K562 (cell line): ENCODE results near the gene ZNF816. TPM values are rescaled to one million over a fixed set of nuclear protein-coding genes. Genes with fewer than 3 reads are reported as not detected.
A peak's percentile ranks its signal among the peaks of the same experiment; 100 is the strongest.

Source experiments
- ELF1 ChIP-seq: fragments of 200-800 bp; sonication (Bioruptor generic); IDR thresholded peaks from 2 replicates; pipeline ENCODE4 v1.6.1; 2016; ENCODE audit warnings: missing genetic modification characterization, missing compliant biosample characterization
- ZNF407 ChIP-seq: fragments of 450-650 bp; IDR thresholded peaks from 2 replicates; pipeline ENCODE4 v1.6.1; 2016; ENCODE audit warnings: low read depth
- polyA plus RNA-seq, 8 experiments: library from polyadenylated mRNA; depleted of rRNA in 4 of 8; stranded (reverse) in 5 of 8; unstranded in 3 of 8; fragments of >200 nt; fragmentation: Nextera tagmentation in 2 of 8; fragmentation: Illumina TruSeq in 1 of 8; extraction: Ambion mirVana in 2 of 8; extraction: Trizol in 1 of 8; gene quantifications; 2 replicates each; pipeline versions ENCODE4 v1.2.1 to v1.2.3, GENCODE V29; 2011 to 2014; ENCODE audit warnings: inconsistent platforms in 1 of 8, missing spikeins in 1 of 8
- total RNA-seq, 7 experiments: library from RNA; depleted of rRNA in 6 of 7; stranded (reverse); fragments of >200 nt in 6 of 7; fragmentation: Illumina TruSeq in 2 of 7; extraction: Trizol in 2 of 7; gene quantifications; 2 replicates each; pipeline versions ENCODE4 v1.2.1 to v1.2.3, GENCODE V29; 2011 to 2021; ENCODE audit warnings: low replicate concordance in 1 of 7

Gene ZNF816
- total and polyA plus RNA-seq, 9 of the 15 experiments (the other 6 are each of a cell fraction or from before 2014, with no cell fraction given) = 8.6 to 23.4 (median 13.0) TPM

GRCh38 chr19:52961981-52962380, 700 bp downstream of the ZNF816 start (continued):
- TF ChIP-seq ZNF407 (0 out of 2 replicates have a peak, but pooled peaks have one; percentile 36), ELF1 (tag) (no peak)
